ENCODE results near the gene DMRT1. TPM values are rescaled to one million over a fixed set of nuclear protein-coding genes. Genes with fewer than 3 reads are reported as not detected.
"Not testable (repeated sequence)": the region's sequence is repeated elsewhere in the genome, so short reads cannot be mapped to it uniquely, and the experiment has no call there.

DMRT1 gene
- total and polyA plus RNA-seq, 3 donors from 2014 or later, result 54.4 to 128 (median 93.4) TPM

GRCh38 chr9:908536-909205, 67.2 kb downstream of the DMRT1 start:
- intact Hi-C loops (cut with DNase I; ENCODE audit: low total_unique reads), result no loop called here
- Histone ChIP-seq H3K4me3 (no peak overlapping the region), H3K27me3 (no peaks in the 10 kb centered on the region), H3K27ac (no peak overlapping the region), H3K36me3 (ENCODE audit: low read depth, missing control alignments) (no peaks in the 10 kb centered on the region), H3K4me1 (no peaks in the 10 kb centered on the region), H3K9me3 (no peaks in the 10 kb centered on the region)
- DNase-seq, result no peak
- 31 to 50% methylated on average over 10 of the region's 10 CpGs for WGBS, 2 donors
- TF ChIP-seq, protein P1, sequence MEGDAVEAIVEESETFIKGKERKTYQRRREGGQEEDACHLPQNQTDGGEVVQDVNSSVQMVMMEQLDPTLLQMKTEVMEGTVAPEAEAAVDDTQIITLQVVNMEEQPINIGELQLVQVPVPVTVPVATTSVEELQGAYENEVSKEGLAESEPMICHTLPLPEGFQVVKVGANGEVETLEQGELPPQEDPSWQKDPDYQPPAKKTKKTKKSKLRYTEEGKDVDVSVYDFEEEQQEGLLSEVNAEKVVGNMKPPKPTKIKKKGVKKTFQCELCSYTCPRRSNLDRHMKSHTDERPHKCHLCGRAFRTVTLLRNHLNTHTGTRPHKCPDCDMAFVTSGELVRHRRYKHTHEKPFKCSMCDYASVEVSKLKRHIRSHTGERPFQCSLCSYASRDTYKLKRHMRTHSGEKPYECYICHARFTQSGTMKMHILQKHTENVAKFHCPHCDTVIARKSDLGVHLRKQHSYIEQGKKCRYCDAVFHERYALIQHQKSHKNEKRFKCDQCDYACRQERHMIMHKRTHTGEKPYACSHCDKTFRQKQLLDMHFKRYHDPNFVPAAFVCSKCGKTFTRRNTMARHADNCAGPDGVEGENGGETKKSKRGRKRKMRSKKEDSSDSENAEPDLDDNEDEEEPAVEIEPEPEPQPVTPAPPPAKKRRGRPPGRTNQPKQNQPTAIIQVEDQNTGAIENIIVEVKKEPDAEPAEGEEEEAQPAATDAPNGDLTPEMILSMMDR (IDR thresholded peaks at IDR 0.05), result no peak
- no peak for TF ChIP-seq POLR2A (IDR thresholded peaks at IDR 0.05)

DNA sequence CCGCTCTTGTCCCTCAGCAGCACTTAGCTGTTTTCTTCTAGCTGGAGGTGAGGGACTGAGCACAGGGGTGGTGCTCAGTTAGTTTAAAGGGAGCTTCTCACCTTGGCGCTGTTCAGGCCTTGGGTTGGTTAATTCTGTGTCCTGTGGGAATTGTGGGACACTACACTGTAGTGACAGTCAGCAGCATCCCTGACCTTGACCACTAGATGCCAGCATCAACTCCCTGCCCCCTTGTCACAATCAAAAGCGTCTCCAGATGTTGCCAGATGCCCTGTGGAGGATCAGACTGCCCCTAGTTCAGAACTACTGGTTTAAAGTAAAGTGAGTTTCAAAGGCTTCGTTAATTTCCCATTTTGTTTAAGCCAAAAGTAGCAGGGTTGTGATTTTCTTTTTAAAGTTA, 69.5 kb downstream of the DMRT1 start:
- WGBS, 2 donors, result 68 to 82% methylated on average over 4 of the region's 4 CpGs
- TF ChIP-seq, protein P1 (IDR thresholded peaks at IDR 0.05), result no peak
- TF ChIP-seq POLR2A (IDR thresholded peaks at IDR 0.05), result no peak
- intact Hi-C loops (cut with DNase I; ENCODE audit: low total_unique reads), result no loop called here
- DNase-seq, result no peak
- H3K27ac ChIP-seq, result no peak overlapping the region
- no peaks in the 10 kb centered on the region for H3K4me1 ChIP-seq
- H3K9me3 ChIP-seq, result no peaks in the 10 kb centered on the region
- no peak overlapping the region for H3K4me3 ChIP-seq
- H3K36me3 ChIP-seq (ENCODE audit: low read depth, missing control alignments), result no peaks in the 10 kb centered on the region
- no peaks in the 10 kb centered on the region for H3K27me3 ChIP-seq

DNA sequence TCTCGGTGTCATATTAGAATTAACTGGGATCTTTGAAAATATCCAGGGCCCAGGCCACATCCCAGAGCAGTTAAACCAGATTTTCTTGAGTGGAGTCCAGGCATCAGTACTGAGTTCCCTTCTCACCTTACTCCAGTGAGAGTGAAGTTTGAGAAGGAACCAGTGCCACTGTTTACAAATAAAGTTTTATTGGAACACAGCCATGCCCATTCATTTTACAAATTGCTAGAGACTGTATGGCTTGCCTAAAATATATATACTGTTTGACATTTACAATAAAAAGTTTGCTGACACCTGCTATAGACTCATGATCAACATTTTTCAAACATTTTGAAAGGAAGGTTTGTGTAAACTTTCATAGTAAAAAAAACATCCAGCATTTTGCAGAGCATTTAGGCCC, 71.3 kb downstream of the DMRT1 start:
- Histone ChIP-seq H3K27ac (no peak overlapping the region), H3K9me3 (no peaks in the 10 kb centered on the region), H3K4me3 (no peak overlapping the region), H3K36me3 (ENCODE audit: low read depth, missing control alignments) (no peaks in the 10 kb centered on the region), H3K27me3 (no peaks in the 10 kb centered on the region), H3K4me1 (no peaks in the 10 kb centered on the region)
- DNase-seq, result no peak
- TF ChIP-seq, protein P1 (IDR thresholded peaks at IDR 0.05), result no peak
- TF ChIP-seq POLR2A (IDR thresholded peaks at IDR 0.05), result no peak
- 88 to 93% methylated on average over 1 of the region's 1 CpG for WGBS, 2 donors
- intact Hi-C loops (cut with DNase I; ENCODE audit: low total_unique reads), result no loop called here

DNA sequence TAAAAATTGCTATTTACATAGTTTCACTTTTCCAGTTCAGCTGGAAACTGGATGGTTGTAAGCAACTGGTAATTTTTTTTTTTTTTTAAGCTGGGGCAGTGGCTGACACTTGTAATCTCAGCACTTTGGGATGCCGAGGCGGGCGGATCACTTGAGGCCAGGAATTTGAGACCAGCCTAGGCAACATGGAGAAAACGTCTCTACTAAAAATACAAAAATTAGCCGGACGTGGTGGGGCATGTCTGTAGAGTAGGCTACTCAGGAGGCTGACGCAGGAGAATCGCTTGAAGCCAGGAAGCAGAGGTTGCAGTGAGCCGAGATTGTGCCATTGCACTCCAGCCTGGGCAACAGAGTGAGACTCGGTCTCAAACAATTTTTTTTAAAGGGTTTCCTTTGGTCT, 72.0 kb downstream of the DMRT1 start:
- WGBS, 2 donors, result 88 to 95% methylated on average over 10 of the region's 10 CpGs
- intact Hi-C loops (cut with DNase I; ENCODE audit: low total_unique reads); H3K36me3 ChIP-seq (ENCODE audit: low read depth, missing control alignments); H3K27me3 ChIP-seq; DNase-seq; H3K4me1 ChIP-seq; H3K27ac ChIP-seq; H3K9me3 ChIP-seq; H3K4me3 ChIP-seq: not testable (repeated sequence)

DNA sequence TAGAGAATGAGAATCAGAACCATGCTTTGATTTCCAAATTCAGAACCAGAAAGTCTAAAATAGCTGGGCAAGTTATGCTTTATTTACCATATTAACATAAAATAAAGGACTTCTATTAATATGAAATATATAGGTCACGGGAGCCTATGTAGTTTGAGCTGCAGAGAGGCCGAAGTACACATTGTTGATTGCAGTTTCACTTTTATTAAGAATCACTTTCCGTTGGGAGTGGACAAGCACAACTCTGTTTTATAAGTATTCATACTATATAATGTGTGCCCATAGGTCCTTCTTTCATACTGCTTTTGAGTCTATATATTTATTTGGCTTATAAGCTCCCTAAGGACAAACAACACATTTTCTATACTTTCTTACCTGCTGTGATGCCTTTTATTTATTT, 76.2 kb downstream of the DMRT1 start:
- no peaks in the 10 kb centered on the region for H3K36me3 ChIP-seq (ENCODE audit: low read depth, missing control alignments)
- WGBS, 2 donors, result 85 to 87% methylated on average over 3 of the region's 3 CpGs

More for the DNA sequence above, 76.2 kb downstream of the DMRT1 start:
- intact Hi-C loops (cut with DNase I; ENCODE audit: low total_unique reads), result no loop called here
- no peaks in the 10 kb centered on the region for H3K9me3 ChIP-seq
- no peak for TF ChIP-seq POLR2A (IDR thresholded peaks at IDR 0.05)
- TF ChIP-seq, protein P1 (IDR thresholded peaks at IDR 0.05), result no peak
- H3K27ac ChIP-seq, result no peak overlapping the region
- no peak for DNase-seq
- H3K4me3 ChIP-seq, result no peak overlapping the region
- no peaks in the 10 kb centered on the region for H3K27me3 ChIP-seq
- H3K4me1 ChIP-seq, result no peaks in the 10 kb centered on the region
